ENCODE measurements around the gene PLCXD1. TPM values are rescaled to one million over a fixed set of nuclear protein-coding genes. Genes with fewer than 3 reads are reported as not detected.

The PLCXD1 gene
- polyA plus RNA-seq, 3 donors: 2.9 to 28.7 (median 6.7) TPM

GRCh38 chrX:331825-332495 is 50.8 kb downstream of the PLCXD1 start:
- Histone ChIP-seq H3K4me1 (ENCODE audit: control insufficient read depth in 1 of 2, insufficient read depth in 2 of 2, low read length in 2 of 2) (no peaks in the 10 kb centered on the region), H3K4me2 (replicated peaks; ENCODE audit: extremely low read depth, low read length, poor library complexity, severe bottlenecking) (no peak overlapping the region), H4K20me1 (ENCODE audit: insufficient read depth, low read length) (no peaks in the 10 kb centered on the region), H3K4me3 (replicated peaks in 1 of 3; ENCODE audit: low read depth in 2 of 3, low read length in 3 of 3) (no peak overlapping the region), H3K9me3 (replicated peaks in 1 of 2; ENCODE audit: control insufficient read depth in 1 of 2, insufficient read depth in 1 of 2, low read length in 2 of 2) (peaks cover 0 to 27% of the 10 kb centered on the region in 2 donors), H3K9ac (ENCODE audit: insufficient read depth, low read length, poor library complexity, severe bottlenecking) (no peak overlapping the region), H3K27me3 (ENCODE audit: control insufficient read depth in 2 of 2, insufficient read depth in 2 of 2, low read length in 2 of 2) (peaks cover 0 to 21% of the 10 kb centered on the region in 2 donors), H3K27ac (ENCODE audit: low read depth in 1 of 2, low read length in 2 of 2) (no peak overlapping the region), H3K36me3 (replicated peaks in 1 of 2; ENCODE audit: control insufficient read depth in 1 of 2, insufficient read depth in 2 of 2, low read length in 2 of 2) (peaks cover 0 to 9% of the 10 kb centered on the region in 2 donors), H2AFZ (ENCODE audit: insufficient read depth, low read depth, low read length, poor library complexity, severe bottlenecking) (no peak overlapping the region), H3K79me2 (ENCODE audit: insufficient read depth, low read length) (no peaks in the 10 kb centered on the region)
- no peak overlapping the region for H3K27ac Mint-ChIP-seq
- peak overlapping the region in 1 of 2 donors; percentile 51 for H3K4me3 Mint-ChIP-seq
- intact Hi-C loops (cut with micrococcal nuclease): no loop called here
- TF ChIP-seq, protein P1, sequence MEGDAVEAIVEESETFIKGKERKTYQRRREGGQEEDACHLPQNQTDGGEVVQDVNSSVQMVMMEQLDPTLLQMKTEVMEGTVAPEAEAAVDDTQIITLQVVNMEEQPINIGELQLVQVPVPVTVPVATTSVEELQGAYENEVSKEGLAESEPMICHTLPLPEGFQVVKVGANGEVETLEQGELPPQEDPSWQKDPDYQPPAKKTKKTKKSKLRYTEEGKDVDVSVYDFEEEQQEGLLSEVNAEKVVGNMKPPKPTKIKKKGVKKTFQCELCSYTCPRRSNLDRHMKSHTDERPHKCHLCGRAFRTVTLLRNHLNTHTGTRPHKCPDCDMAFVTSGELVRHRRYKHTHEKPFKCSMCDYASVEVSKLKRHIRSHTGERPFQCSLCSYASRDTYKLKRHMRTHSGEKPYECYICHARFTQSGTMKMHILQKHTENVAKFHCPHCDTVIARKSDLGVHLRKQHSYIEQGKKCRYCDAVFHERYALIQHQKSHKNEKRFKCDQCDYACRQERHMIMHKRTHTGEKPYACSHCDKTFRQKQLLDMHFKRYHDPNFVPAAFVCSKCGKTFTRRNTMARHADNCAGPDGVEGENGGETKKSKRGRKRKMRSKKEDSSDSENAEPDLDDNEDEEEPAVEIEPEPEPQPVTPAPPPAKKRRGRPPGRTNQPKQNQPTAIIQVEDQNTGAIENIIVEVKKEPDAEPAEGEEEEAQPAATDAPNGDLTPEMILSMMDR (IDR thresholded peaks at IDR 0.05): no peak
- WGBS (ENCODE audit: insufficient coverage): 60% methylated on average over 31 of the region's 35 CpGs
- no peaks in the 10 kb centered on the region for H3K4me1 Mint-ChIP-seq
- peaks cover 15 to 31% (median 19%) of the 10 kb centered on the region in 3 donors for H3K27me3 Mint-ChIP-seq (ENCODE audit: low read depth in 3 of 3)
- peaks cover 4 to 26% (median 14%) of the 10 kb centered on the region in 7 donors for H3K9me3 Mint-ChIP-seq
- DNase-seq: no peak
- peaks cover 12 to 32% of the 10 kb centered on the region in 2 donors for H3K36me3 Mint-ChIP-seq

- no peak overlapping the region for H3K4me3 ChIP-seq (replicated peaks in 1 of 3; ENCODE audit: low read depth in 2 of 3, low read length in 3 of 3)
- peaks cover 0 to 21% of the 10 kb centered on the region in 2 donors for H3K27me3 ChIP-seq (ENCODE audit: control insufficient read depth in 2 of 2, insufficient read depth in 2 of 2, low read length in 2 of 2)
- TF ChIP-seq, protein P1 (IDR thresholded peaks at IDR 0.05): no peak
- H3K4me2 ChIP-seq (replicated peaks; ENCODE audit: extremely low read depth, low read length, poor library complexity, severe bottlenecking): no peak overlapping the region
- Mint-ChIP-seq H3K9me3 (peaks cover 7 to 31% (median 17%) of the 10 kb centered on the region in 7 donors), H3K4me3 (no peak overlapping the region), H3K27ac (no peak overlapping the region), H3K36me3 (peaks cover 16 to 38% of the 10 kb centered on the region in 2 donors), H3K27me3 (ENCODE audit: low read depth in 3 of 3) (peaks cover 15 to 30% (median 19%) of the 10 kb centered on the region in 3 donors), H3K4me1 (no peaks in the 10 kb centered on the region)
- no peaks in the 10 kb centered on the region for H4K20me1 ChIP-seq (ENCODE audit: insufficient read depth, low read length)
- 97% methylated on average over 23 of the region's 23 CpGs for WGBS (ENCODE audit: insufficient coverage)
- no peak overlapping the region for H3K27ac ChIP-seq (ENCODE audit: low read depth in 1 of 2, low read length in 2 of 2)
- H3K9me3 ChIP-seq (replicated peaks in 1 of 2; ENCODE audit: control insufficient read depth in 1 of 2, insufficient read depth in 1 of 2, low read length in 2 of 2): peaks cover 1 to 31% of the 10 kb centered on the region in 2 donors
- H3K4me1 ChIP-seq (ENCODE audit: control insufficient read depth in 1 of 2, insufficient read depth in 2 of 2, low read length in 2 of 2): no peaks in the 10 kb centered on the region
- H3K79me2 ChIP-seq (ENCODE audit: insufficient read depth, low read length): no peaks in the 10 kb centered on the region
- intact Hi-C loops (cut with micrococcal nuclease): no loop called here
- no peak for DNase-seq
- H3K36me3 ChIP-seq (replicated peaks in 1 of 2; ENCODE audit: control insufficient read depth in 1 of 2, insufficient read depth in 2 of 2, low read length in 2 of 2): peaks cover 3 to 10% of the 10 kb centered on the region in 2 donors
- H3K9ac ChIP-seq (ENCODE audit: insufficient read depth, low read length, poor library complexity, severe bottlenecking): no peak overlapping the region
- H2AFZ ChIP-seq (ENCODE audit: insufficient read depth, low read depth, low read length, poor library complexity, severe bottlenecking): no peak overlapping the region
Observed at GRCh38 chrX:332496-332860, 51.3 kb downstream of the PLCXD1 start.

All from CD14-positive monocyte (primary cell).